IPS-18c (cell line): Measurements from ENCODE around the gene AP2M1.
A peak's percentile ranks its signal among the peaks of the same experiment; 100 is the strongest.
"Not testable (repeated sequence)": the region's sequence is repeated elsewhere in the genome, so short reads cannot be mapped to it uniquely, and the experiment has no call there.

Source experiments
- H3K4me3 ChIP-seq: 2 replicates; pipeline ENCODE4 v1.7.0; 2013; ENCODE audit warnings: low read depth, mild to moderate bottlenecking, low read length, moderate library complexity; ENCODE audit not compliant: insufficient read depth
- H3K9me3 ChIP-seq: one replicate; pipeline ENCODE4 v1.6.1; 2013; ENCODE audit warnings: mild to moderate bottlenecking, low read length, moderate library complexity; ENCODE audit not compliant: control insufficient read depth, insufficient read depth

AP2M1 gene

GRCh38 chr3:184154885-184155643 is 19.6 kb upstream of the AP2M1 start, which contains the start of gene DVL3:
DVL3 (plus strand) TSS chr3:184155377; CDS start chr3:184155636, 259 bp downstream.
- Histone ChIP-seq H3K9me3 (no peaks in the 10 kb centered on the region), H3K4me3 (peak within 1 kb of the TSS; percentile 89)

- H3K9me3 ChIP-seq, result no peaks in the 10 kb centered on the region
These were observed 18.8 kb upstream of the AP2M1 start for GRCh38 chr3:184155644-184156521.

GRCh38 chr3:184156522-184156955 is 18.1 kb upstream of the AP2M1 start:
- Histone ChIP-seq H3K4me3 (peak overlapping the region; percentile 89), H3K9me3 (no peaks in the 10 kb centered on the region)

More at GRCh38 chr3:184155644-184156521, 18.8 kb upstream of the AP2M1 start:
- peak overlapping the region; percentile 89 for H3K4me3 ChIP-seq

GRCh38 chr3:184157206-184157605 is 17.4 kb upstream of the AP2M1 start:
- Histone ChIP-seq H3K9me3 (no peaks in the 10 kb centered on the region), H3K4me3 (peak overlapping the region; percentile 89; the same call in 1 of the 2 replicates)

GRCh38 chr3:184158404-184158803 is 16.3 kb upstream of the AP2M1 start:
- Histone ChIP-seq H3K9me3 (no peaks in the 10 kb centered on the region), H3K4me3 (no peak overlapping the region)

- Histone ChIP-seq H3K9me3 (no peaks in the 10 kb centered on the region), H3K4me3 (no peak overlapping the region)
These were observed 14.2 kb upstream of the AP2M1 start for GRCh38 chr3:184160456-184160855.

GRCh38 chr3:184162571-184163070 is 12.0 kb upstream of the AP2M1 start:
- H3K9me3 ChIP-seq, result not testable (repeated sequence)

GRCh38 chr3:184164648-184165330 is 9.9 kb upstream of the AP2M1 start:
- H3K4me3 ChIP-seq, result no peak overlapping the region
- H3K9me3 ChIP-seq, result no peaks in the 10 kb centered on the region

More at GRCh38 chr3:184162571-184163070, 12.0 kb upstream of the AP2M1 start:
- not testable (repeated sequence) for H3K4me3 ChIP-seq

GRCh38 chr3:184165543-184165942 is 9.1 kb upstream of the AP2M1 start:
- Histone ChIP-seq H3K9me3 (no peaks in the 10 kb centered on the region), H3K4me3 (no peak overlapping the region)

- no peak overlapping the region for H3K4me3 ChIP-seq
- no peaks in the 10 kb centered on the region for H3K9me3 ChIP-seq
These were observed 8.0 kb upstream of the AP2M1 start for GRCh38 chr3:184166671-184167070.

- no peaks in the 10 kb centered on the region for H3K9me3 ChIP-seq
- no peak overlapping the region for H3K4me3 ChIP-seq
These were observed 6.9 kb upstream of the AP2M1 start for GRCh38 chr3:184167786-184168185.

GRCh38 chr3:184168363-184169120 is 6.1 kb upstream of the AP2M1 start:
- H3K9me3 ChIP-seq, result no peaks in the 10 kb centered on the region
- no peak overlapping the region for H3K4me3 ChIP-seq

- no peak overlapping the region for H3K4me3 ChIP-seq
- H3K9me3 ChIP-seq, result no peaks in the 10 kb centered on the region
These were observed 4.5 kb upstream of the AP2M1 start for GRCh38 chr3:184169896-184170875.

- Histone ChIP-seq H3K9me3 (no peaks in the 10 kb centered on the region), H3K4me3 (no peak overlapping the region)
These were observed 3.1 kb upstream of the AP2M1 start for GRCh38 chr3:184171562-184171961.

GRCh38 chr3:184172681-184173373 is 1.8 kb upstream of the AP2M1 start:
- no peaks in the 10 kb centered on the region for H3K9me3 ChIP-seq
- H3K4me3 ChIP-seq, result no peak overlapping the region
